Measurements from ENCODE around the gene PCSK6. TPM values are rescaled to one million over a fixed set of nuclear protein-coding genes. Genes with fewer than 3 reads are reported as not detected.

Gene PCSK6
- total RNA-seq, 1 donor from 2014 or later, result 3.3 TPM

- intact Hi-C loops (cut with micrococcal nuclease), result no loop called here
Measured at GRCh38 chr15:101315736-101316135, 173.8 kb downstream of the PCSK6 start.

- intact Hi-C loops (cut with micrococcal nuclease), result no loop called here
Measured at GRCh38 chr15:101314336-101315125, 175.0 kb downstream of the PCSK6 start.

- intact Hi-C loops (cut with micrococcal nuclease), result no loop called here
Measured at GRCh38 chr15:101313041-101313761, 176.3 kb downstream of the PCSK6 start.

GRCh38 chr15:101310508-101310907, 179.0 kb downstream of the PCSK6 start:
- intact Hi-C loops (cut with micrococcal nuclease), result no loop called here

- intact Hi-C loops (cut with micrococcal nuclease), result no loop called here
Measured at GRCh38 chr15:101310161-101310480, 179.4 kb downstream of the PCSK6 start.

- intact Hi-C loops (cut with micrococcal nuclease), result no loop called here
Measured at GRCh38 chr15:101309436-101310160, 179.9 kb downstream of the PCSK6 start.

GRCh38 chr15:101308604-101309435, 180.7 kb downstream of the PCSK6 start:
- intact Hi-C loops (cut with micrococcal nuclease), result no loop called here

- intact Hi-C loops (cut with micrococcal nuclease), result no loop called here
Measured at GRCh38 chr15:101307897-101308603, 181.5 kb downstream of the PCSK6 start.

GRCh38 chr15:101307048-101307896, 182.2 kb downstream of the PCSK6 start:
- intact Hi-C loops (cut with micrococcal nuclease), result no loop called here

- intact Hi-C loops (cut with micrococcal nuclease), result no loop called here
Measured at GRCh38 chr15:101306341-101307047, 183.0 kb downstream of the PCSK6 start.

- intact Hi-C loops (cut with micrococcal nuclease), result no loop called here
Measured at GRCh38 chr15:101305820-101306255, 183.7 kb downstream of the PCSK6 start.

GRCh38 chr15:101303408-101303807, 186.1 kb downstream of the PCSK6 start:
- intact Hi-C loops (cut with micrococcal nuclease), result loop anchor here (5.0 kb wide), 1 partner anchor 274 kb away; no protein-coding TSS in a partner anchor

- intact Hi-C loops (cut with micrococcal nuclease), result no loop called here
Measured at GRCh38 chr15:101296418-101297405, 192.8 kb downstream of the PCSK6 start.

- intact Hi-C loops (cut with micrococcal nuclease), result loop anchor here (1.0 to 2.0 kb wide), 5 partner anchors 18 to 429 kb away; partner anchors contain the start of genes CHSY1, SELENOS, TARS3 and TM2D3
Measured at GRCh38 chr15:101295607-101296161, 193.8 kb downstream of the PCSK6 start.

GRCh38 chr15:101294731-101295606, 194.5 kb downstream of the PCSK6 start, which contains the start of gene SNRPA1:
SNRPA1 (minus strand) TSS chr15:101295248; CDS start chr15:101295178, 70 bp downstream.
- intact Hi-C loops (cut with micrococcal nuclease), result loop anchor here (1.0 to 2.0 kb wide), 6 partner anchors 18 to 693 kb away; partner anchors contain the start of genes ASB7, CHSY1, LINS1 and SELENOS

- intact Hi-C loops (cut with micrococcal nuclease), result no loop called here
Measured at GRCh38 chr15:101293122-101293521, 196.4 kb downstream of the PCSK6 start.
